ENCODE measurements around the gene FHIT.
"Not testable (repeated sequence)": the region's sequence is repeated elsewhere in the genome, so short reads cannot be mapped to it uniquely, and the experiment has no call there.

The FHIT gene

DNA sequence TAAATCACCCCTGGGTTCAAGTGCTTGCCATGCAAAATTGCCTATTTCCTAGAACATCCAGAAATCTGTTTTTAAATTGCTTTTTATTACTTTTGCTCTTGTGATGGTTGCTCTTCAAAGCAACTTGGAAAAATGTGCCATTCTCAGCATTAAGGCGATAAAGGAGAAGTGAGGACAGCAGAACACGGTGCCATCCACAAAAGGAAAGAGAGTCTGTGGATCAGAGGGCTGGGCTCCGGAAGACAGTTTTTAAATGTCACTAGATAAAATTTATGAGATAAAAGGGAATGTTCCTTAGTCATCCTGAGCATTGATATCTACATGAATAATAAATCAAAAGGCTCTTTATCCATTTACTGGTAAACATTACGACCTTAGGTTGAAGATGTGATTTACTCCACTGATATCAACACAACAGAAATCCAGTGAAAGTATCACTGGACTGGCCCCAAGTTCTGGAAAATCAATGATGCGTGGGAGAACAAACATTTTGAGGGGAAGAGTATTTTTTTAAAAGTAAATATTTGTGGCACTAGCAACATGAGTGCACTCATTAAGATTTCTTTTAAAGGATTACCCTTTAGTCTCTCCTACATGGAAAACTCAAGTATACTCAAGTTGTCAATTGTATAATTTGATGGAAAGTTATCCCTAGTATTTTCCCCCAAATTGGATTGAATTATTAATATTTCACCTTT is 554.7 kb downstream of the FHIT start:
- DNase-seq: no peak

DNA sequence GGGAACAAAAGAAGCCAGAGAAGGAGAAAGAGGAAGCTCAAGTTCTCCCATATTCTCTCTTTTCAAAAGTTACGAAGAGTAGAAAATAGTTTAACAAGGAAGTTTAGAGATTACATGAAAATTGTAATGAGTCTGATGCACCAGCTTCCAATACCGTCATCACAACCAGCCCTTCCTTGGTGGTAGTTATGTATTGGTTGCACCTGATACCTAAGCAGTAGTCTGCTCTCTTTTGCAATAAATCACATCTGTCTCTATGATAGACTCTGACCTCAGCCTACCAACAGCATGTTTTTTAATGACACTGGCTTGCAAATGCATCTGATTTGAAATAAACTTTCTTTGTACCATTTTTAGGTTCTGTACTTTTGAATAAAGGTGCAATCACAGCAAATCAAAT is 575.8 kb downstream of the FHIT start:
- no peak for DNase-seq

DNA sequence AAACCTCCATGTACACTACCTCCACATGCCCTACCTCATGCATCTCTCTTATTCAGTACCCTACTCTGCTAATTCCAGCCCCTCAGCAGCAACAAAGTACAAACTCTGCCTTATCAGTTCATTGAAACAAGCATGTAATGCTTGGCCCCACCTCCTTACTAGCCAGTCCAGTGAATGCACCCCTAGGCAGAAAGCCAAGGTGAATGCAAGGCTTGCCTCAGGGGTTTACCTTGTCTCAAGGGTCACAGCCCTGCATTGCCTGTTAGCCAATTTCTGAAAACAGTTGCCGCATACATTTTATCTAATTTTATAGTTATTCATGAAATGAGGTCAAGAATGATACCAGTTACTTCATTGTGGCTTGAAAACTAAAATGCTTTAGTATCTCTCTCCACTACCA is 576.4 kb downstream of the FHIT start:
- DNase-seq: no peak

DNA sequence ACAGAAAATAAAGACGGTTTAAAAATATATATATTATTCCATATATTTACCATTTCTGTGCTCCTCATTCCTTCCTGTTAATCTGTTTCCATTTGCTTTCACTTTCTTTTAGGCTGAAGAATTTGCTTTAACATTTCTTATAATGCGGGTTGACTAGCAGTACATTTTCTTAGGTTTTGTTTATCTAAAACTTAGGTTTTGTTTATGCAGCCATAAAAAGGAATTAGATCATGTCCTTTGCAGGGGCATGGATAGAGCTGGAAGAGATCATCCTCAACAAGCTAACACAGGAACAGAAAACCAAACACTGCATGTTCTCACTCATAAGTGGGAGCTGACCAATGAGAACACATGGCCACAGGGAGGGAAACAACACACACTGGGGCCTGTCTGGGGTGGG is 578.1 kb downstream of the FHIT start:
- no peak for DNase-seq

DNA sequence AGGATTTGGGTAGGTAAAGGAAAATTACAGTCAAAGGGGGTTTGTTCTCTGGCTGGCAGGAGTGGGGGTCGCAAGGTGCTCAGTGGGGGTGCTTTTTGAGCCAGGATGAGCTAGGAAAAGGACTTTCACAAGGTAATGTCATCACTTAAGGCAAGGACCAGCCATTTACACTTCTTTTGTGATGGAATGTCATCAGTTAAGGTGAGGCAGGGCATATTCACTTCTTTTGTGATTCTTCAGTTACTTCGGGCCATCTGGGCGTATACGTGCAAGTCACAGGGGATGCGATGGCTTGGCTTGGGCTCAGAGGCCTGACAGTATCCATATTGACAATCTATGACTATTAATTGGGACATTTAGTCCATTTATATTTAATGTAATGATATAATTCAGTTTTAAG is 578.9 kb downstream of the FHIT start:
- DNase-seq: not testable (repeated sequence)

DNA sequence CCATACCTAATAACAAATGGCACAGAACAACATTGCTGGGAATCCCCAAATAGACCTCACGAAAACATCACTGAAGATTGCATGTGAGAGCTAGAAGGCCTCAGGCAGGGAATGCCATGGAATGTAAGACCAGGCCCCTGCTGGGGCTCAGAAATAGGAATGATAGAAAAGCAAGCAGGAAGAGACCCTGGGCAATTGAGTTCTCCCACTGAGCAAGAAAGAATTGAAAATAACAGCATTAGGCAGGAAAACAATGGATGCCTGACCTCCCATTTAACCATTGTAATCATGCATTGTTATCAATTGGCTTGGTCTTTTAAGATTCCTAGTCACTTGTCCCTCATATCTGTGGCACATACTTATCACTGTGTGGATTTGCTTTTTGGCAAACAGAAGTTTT is 581.6 kb downstream of the FHIT start:
- DNase-seq: no peak

DNA sequence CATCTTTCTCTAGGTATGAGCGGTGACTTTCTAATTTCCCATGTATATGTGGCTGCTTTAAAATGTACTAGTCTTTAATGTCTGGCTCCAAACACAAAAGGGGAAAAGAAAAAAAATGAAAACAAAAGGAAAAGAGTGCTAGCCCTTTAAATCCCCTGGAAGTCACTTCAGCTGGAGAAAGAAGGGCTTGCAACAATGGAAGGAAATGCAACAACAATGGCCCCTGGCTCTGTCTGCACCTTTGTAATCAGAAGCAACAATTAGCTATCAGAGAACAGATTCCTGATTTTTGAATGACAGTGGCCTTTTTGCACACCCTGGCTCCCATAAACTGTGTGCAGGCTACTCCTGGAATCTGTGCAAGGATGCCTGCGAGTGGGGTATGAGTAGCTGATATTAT is 591.2 kb downstream of the FHIT start:
- DNase-seq: no peak

DNA sequence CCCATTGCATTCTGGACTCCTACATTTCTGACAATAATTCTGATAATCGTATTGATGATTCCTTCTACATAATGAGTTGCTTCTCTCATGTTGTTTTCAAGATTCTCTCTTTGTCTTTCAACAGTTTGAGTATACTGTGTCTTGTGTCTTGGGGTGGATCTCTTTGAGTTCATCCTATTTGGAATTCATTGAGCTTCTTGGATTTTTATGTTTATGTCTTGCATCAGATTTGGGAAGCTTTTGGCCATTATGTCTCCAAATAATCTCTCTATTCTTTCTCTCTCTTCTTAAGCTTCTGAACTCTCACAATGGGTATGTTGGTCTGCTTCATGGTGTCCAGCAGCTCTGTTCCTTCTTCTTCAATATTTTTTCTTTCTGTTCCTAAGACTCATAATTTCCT is 592.2 kb downstream of the FHIT start:
- DNase-seq: no peak

DNA sequence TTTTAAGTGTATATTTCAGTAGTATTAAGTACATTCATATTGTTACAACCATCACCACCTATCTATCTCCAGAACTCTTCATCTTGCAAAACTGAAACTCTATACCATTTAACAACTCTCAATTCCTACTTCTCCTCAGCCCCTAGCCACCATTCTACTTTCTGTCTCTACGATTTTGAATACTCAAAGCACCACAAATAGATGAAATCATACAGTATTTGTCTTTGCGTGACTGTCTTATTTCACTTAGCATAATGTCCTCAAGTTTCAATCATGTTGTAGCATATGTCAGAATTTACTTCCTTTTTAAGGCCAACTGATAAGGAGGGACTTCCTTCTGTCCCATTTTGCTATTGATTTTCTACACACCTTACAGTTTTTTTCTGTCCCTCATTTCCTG is 593.3 kb downstream of the FHIT start:
- no peak for DNase-seq

DNA sequence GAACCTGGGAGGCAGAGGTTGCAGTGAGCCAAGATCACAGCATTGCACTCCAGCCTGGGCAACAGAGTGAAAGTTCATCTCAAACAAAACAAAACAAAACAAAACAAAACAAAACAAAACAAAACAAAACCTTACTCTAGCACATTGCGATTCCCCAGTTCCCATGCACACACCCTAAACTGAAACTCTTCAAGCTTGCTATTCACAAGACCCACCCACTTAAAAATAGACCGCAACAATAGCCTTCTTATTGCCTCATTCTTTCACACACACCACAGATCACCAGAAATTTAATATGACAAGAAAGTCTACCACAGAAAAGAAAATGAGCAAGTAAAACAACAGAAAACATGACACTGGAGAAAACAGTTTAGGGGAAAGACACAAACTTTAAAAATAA is 598.4 kb downstream of the FHIT start:
- DNase-seq: no peak

DNA sequence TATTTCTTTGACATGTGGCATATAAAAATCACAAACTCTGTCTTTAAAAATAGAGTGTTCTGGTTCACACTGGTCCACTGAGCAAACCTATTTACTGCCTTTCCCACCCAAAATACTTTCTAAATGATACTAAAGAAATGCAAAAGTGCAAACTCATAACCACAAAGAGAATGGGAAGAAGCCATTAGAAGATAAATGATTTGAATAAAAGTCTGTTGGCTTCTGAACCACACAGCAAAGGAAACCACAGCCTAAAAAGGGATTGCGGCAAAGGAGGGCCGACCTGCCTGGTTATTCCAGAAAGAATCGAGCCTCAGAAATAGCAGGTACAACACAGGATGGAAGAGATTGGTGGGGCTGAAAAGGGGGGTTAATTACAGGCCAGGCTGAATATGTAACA is 599.5 kb downstream of the FHIT start:
- no peak for DNase-seq

DNA sequence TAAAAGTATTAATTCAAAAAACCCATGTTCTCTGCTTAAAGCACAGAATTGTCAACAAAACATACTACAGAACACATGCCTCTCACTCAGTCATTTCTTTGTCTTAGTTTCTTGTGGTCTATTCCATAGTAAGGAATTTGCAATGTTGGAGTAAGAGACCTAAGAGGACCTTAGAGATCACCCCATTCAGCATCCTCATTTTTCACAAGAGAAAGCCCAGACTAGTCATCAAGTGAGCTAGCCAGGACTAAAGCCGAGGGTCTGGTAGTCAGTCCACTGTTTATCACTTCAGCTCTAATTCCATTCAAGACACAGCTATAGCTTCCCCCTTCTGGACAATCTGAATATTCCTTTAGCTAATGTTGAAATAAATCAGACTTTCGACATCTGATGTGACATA is 601.1 kb downstream of the FHIT start:
- no peak for DNase-seq

DNA sequence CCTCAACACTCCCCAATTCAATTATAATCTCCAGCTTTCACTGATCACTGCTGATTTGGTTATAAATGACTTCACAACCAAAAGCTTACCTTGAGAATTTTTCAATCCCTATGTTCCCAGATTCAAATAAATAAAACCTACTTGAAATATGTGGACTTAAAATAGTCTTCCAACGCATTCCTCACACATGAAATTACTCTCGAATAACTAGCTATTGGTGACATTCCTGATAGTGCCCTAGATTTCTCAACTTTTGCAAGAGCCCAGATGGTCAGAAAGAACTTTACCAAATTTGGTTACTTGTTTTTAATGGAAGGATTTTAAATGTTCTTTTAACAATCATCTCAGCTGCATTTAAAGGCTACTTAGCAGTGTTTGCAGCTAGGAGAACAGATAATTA is 605.5 kb downstream of the FHIT start:
- no peak for DNase-seq

DNA sequence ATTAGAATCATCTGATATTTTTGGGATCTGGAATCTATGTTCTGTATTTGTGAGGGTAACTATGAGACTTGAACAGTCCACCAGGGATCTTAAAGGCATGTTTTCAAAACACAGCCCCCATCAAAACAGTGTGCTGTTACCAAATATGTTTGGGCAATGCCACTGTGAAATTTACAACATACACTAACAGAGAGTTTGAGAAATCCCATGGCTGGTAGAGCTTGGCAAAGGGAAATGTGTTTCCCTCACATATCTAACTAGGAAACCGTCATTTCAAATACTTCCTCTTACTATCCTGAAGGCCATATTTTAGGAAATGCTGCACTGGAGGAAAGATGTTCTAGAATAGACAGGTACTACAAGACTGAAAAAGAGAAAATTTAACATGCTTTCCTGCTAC is 607.4 kb downstream of the FHIT start:
- no peak for DNase-seq

DNA sequence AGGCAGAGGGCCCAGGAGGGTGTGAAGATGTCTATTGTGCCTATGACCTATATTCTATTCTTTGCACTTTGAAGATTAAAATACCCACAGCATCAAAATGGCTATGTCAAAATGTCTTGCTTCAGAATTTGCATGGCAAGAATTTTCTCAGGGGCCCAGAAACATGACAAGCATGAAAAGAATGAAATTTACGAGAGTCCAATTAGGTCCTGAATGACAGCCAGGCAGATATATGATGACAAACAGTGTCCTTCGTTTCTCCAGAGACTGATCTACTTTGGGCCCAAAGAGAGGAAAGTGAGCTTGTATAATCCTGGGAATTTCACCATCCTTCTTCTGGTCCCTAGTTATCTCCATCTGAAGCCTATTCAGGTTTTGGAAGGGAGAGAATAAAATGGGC is 609.9 kb downstream of the FHIT start:
- no peak for DNase-seq

DNA sequence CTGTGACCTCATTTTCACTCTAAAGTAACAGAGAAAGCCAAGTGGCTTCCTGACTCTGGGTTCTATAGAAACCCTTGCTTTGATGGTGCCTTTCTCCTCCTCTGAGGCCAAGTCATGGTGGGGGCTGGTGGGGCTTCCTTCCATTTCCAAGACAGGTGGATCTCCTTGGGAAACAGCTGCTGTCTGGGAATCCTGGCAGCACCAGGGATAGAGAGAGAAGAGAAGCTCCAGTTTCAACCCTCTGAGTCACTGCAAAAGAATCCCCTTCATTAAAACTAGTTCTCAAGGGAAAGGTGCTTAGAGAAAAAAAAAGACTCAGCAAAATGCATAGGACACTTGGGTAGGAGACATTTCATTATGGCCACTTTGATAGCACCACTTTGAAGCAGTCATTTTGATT is 614.4 kb downstream of the FHIT start:
- no peak for DNase-seq

DNA sequence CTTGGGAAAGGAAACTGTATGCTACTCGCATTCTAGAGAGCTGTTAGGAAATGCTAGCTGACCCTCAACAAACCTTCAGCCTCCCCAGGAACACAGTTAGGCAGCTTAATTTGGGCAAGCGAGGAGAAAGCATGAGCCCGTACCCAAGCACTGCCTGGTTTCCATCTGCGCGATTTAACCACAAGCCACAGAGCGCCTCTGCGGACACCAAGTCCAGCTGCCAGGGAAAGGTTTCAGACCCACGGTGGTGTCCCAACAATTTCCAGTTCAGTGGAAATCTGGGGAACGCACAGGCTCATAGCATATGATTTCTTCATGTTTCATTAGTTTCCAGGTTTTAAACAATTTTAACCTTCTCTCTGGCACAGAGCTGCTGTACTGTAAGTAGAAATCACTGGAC is 617.6 kb downstream of the FHIT start:
- DNase-seq: no peak

DNA sequence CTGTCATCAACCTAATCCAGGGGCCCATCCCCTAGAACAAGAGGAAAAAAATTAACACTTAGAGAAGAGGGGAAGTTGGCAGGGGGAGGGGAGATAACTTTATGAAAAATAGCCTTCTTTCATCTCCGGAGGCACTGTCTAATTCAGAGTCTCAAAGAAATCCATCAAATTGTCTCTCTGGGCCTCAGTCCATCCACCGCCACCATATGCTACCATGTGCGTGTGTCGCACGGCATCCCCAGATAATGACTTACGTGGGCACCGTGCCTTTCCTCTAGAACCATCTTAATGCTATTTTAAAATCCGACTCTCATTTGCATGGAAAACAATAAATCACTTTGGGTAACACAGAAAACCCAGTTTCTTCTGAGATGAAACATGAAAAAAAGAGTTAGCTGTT is 619.7 kb downstream of the FHIT start:
- DNase-seq: no peak

DNA sequence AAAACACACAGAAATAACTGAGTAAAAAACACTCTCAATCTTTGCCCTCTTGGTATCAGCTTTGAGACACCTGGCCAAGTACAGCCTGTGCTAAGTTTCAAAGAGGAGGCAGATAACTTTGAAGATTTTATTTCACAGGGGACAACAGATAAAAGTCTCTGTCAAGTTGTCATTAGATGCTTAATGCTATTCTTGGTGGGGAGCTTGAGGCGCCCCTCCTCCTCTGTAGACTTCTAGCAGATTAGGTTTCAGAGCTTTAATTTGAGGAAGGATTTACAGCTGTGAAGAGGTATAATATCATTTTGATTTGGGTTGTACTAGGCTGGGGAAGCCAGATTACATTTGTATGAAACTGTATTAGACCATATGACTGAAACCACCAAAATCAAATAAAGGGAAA is 620.3 kb downstream of the FHIT start:
- no peak for DNase-seq

DNA sequence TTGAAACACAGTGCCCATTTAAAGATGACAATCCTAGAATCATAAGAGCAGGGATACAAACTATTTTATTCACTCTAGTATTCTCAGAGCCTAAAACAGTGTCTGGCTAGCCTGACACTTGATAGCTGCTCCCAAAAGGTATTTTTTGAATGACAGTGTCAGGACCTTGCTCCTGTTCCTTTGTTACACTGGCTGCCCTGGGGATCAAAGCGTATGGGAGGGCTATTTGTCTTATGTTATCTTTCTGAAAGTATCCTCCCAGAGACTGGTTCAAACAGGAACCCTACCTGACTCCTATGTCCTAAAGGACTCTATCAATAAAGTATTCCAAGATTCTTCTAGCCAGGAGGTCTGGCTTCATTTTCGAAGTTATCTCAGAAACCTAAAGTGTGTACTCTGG is 621.4 kb downstream of the FHIT start:
- DNase-seq: no peak

DNA sequence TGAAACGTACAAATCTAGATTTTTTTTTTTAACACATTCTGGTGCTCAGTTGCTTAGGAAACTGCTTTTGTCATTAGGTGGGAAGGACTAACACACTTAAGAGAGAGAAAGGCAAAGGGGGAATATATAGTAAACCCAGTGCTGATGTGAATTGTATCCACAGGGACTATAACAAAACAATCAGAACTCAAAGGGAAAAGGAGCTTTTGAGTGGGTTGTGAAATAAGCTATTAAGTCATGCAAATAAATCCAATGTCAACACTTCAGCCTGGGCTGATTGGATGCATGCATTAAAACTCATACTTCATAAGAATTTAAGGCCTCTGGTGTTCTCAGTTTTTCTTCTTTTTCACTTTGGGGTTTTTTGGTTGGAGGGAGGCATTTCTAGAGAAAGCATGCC is 628.9 kb downstream of the FHIT start:
- no peak for DNase-seq

DNA sequence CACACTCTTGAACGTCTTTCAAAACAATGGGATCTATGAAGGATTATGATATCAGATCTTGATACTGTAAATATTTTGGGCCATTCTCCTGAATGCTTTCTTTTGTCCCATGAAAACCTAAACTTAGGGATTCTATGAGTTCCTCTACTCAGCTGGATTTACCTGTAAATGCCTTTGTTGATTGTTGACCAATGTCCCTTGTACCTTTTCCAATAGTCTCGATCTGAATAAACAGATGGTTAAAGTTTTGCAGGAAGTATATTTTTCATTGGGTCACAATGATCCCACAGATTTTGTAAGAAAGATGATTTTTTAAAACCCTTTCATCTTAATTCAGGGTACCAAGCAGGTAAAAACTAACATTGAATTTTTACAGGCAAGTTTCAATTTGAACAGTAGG is 634.1 kb downstream of the FHIT start:
- no peak for DNase-seq

DNA sequence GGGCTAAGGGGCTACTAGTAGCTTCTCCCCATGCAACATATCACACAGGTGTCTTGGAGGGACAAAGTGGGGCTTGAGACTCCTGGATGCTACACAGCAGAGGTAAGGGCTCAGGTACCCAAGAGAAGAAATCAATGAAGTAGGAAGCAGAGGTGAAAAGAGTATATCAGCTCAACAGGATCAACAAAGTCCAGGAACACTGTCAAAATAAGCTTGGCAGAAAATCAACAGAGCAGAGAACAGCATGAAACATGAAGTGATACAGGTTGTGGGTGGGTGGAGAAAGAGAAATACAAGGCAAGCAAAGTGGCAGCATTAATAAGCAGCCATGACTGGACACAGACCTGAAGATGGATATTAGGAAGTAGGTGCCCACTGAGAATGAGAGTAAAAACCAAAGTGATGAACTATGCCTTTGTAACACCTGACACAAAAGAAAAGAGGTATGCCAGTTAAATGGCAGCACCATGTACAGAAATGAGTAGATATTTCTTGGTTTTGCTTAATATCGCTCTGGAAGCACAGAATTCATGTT is 637.4 kb downstream of the FHIT start:
- DNase-seq: no peak

DNA sequence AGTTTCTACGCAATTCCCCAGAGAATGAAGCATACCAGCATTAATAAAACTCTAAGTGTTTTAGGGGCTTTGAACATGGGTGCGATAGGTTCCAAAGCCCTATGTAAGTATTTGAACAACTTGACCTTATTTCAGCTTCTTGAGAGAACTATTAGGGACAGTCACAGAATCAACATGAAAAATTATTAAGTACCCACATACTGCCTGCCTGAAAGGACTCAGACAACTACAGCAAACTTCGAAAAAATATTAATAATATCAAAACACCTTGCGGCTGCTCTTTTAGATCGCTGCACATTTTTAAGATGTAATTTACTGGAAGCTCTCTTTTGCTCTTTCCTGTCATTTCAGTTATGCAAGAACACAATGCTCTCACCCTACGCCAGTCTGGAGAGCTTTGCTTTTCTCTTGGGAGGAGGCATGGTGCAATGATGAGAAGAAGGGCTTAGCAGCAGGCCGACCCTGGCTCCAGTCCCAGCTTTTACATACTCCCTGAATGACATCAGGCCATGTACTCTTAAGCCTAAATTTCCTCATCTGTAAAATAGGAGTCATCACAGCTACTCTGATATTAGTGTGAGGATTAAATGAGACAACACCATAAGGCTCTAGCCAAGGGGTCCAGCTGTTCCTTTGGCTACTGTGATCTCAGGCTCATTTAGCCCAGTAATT is 640.7 kb downstream of the FHIT start:
- no peak for DNase-seq

DNA sequence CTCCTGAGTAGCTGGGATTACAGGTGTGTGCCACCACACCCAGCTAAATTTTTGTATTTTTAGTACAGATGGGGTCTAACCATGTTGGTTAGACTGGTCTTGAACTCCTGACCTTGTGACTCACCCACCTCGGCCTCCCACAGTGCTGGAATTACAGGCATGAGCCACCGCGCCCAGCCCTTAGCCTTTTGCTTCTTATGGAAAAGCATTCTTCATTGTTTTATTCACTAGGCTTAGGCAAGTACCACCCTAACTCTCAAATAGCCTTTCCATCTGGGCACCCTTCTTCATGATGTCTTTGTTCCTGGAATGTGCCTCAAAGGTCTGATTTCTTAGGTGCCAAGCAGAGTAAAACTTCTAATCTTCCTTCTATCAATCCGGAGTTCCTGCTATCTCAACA is 641.8 kb downstream of the FHIT start:
- no peak for DNase-seq
